ENCODE measurements around the gene RCC1.
"Not testable (repeated sequence)": the region's sequence is repeated elsewhere in the genome, so short reads cannot be mapped to it uniquely, and the experiment has no call there.

Gene RCC1

DNA sequence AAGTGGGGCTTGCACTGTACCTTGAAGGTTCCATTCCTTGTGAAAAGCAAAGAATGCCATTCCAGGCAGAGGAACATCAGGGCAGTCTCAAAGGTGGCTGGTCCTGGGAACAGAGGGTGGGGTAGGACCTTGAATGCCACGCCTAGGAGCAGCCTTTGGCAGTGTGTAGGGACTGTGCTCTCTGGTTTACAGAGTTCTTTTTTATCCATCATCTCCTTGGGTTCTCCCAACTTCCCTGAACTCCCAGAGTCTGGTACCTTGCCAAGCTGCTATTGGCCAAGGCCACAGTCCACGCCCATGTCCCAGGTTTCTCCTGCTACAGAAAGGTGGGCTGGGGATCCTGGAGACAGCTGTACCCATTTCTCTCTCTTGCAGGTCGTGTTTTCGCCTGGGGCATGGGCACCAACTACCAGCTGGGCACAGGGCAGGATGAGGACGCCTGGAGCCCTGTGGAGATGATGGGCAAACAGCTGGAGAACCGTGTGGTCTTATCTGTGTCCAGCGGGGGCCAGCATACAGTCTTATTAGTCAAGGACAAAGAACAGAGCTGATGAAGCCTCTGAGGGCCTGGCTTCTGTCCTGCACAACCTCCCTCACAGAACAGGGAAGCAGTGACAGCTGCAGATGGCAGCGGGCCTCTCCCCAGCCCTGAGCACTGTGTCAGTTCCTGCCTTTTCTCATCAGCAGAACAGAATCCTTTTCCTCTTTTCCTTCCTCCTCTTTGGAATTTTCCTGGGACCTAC is 31.8 kb downstream of the RCC1 start:
- H3K27me3 ChIP-seq (ENCODE audit: control insufficient read depth, insufficient read depth, low read length) = no peaks in the 10 kb centered on the region
- no peak overlapping the region for H3K4me3 ChIP-seq (ENCODE audit: low read length)
- H3K9ac ChIP-seq (ENCODE audit: low read length) = no peak overlapping the region
- no peaks in the 10 kb centered on the region for H3K4me1 ChIP-seq (ENCODE audit: control insufficient read depth, insufficient read depth, low read length)
- no peak overlapping the region for H3K27ac ChIP-seq (ENCODE audit: low read depth, low read length)
- H3K36me3 ChIP-seq (ENCODE audit: control insufficient read depth, insufficient read depth, low read length) = no peaks in the 10 kb centered on the region

- H3K27ac ChIP-seq (ENCODE audit: low read depth, low read length) = no peak overlapping the region
- no peaks in the 10 kb centered on the region for H3K36me3 ChIP-seq (ENCODE audit: control insufficient read depth, insufficient read depth, low read length)
- H3K9ac ChIP-seq (ENCODE audit: low read length) = no peak overlapping the region
- H3K27me3 ChIP-seq (ENCODE audit: control insufficient read depth, insufficient read depth, low read length) = no peaks in the 10 kb centered on the region
- H3K4me3 ChIP-seq (ENCODE audit: low read length) = no peak overlapping the region
- no peaks in the 10 kb centered on the region for H3K4me1 ChIP-seq (ENCODE audit: control insufficient read depth, insufficient read depth, low read length)
These were observed 32.4 kb downstream of the RCC1 start for GRCh38 chr1:28538286-28538685.

DNA sequence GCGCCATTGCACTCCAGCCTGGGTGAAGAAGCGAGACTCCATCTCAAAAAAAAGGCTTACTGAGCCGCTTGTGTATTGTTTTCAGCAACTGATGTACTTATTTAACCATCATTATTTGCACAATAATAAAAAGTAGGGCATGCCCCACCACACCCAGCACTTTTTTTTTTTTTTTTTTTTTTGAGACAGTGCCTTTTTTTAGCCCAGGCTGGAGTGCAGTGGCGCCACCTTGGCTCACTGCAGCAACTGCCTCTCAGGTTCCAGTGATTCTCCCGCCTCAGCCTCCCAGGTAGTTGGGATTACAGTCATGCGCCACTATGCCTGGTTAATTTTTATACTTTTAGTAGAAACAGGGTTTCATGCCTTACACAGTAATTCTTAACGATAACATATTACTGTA is 34.8 kb downstream of the RCC1 start:
- Histone ChIP-seq H3K36me3 (ENCODE audit: control insufficient read depth, insufficient read depth, low read length) (no peaks in the 10 kb centered on the region), H3K4me1 (ENCODE audit: control insufficient read depth, insufficient read depth, low read length) (no peaks in the 10 kb centered on the region), H3K9ac (ENCODE audit: low read length) (no peak overlapping the region), H3K27ac (ENCODE audit: low read depth, low read length) (no peak overlapping the region), H3K4me3 (ENCODE audit: low read length) (no peak overlapping the region), H3K27me3 (ENCODE audit: control insufficient read depth, insufficient read depth, low read length) (no peaks in the 10 kb centered on the region)

- H3K27ac ChIP-seq (ENCODE audit: low read depth, low read length); H3K27me3 ChIP-seq (ENCODE audit: control insufficient read depth, insufficient read depth, low read length); H3K4me1 ChIP-seq (ENCODE audit: control insufficient read depth, insufficient read depth, low read length); H3K36me3 ChIP-seq (ENCODE audit: control insufficient read depth, insufficient read depth, low read length); H3K9ac ChIP-seq (ENCODE audit: low read length); H3K4me3 ChIP-seq (ENCODE audit: low read length): not testable (repeated sequence)
These were observed 35.7 kb downstream of the RCC1 start for GRCh38 chr1:28541414-28542015.

- H3K9ac ChIP-seq (ENCODE audit: low read length) = no peak overlapping the region
- no peaks in the 10 kb centered on the region for H3K36me3 ChIP-seq (ENCODE audit: control insufficient read depth, insufficient read depth, low read length)
- H3K27me3 ChIP-seq (ENCODE audit: control insufficient read depth, insufficient read depth, low read length) = no peaks in the 10 kb centered on the region
- no peak overlapping the region for H3K4me3 ChIP-seq (ENCODE audit: low read length)
- no peaks in the 10 kb centered on the region for H3K4me1 ChIP-seq (ENCODE audit: control insufficient read depth, insufficient read depth, low read length)
- no peak overlapping the region for H3K27ac ChIP-seq (ENCODE audit: low read depth, low read length)
These were observed 39.4 kb downstream of the RCC1 start for GRCh38 chr1:28545246-28545628.

GRCh38 chr1:28548318-28548717 is 42.5 kb downstream of the RCC1 start:
- Histone ChIP-seq H3K9ac (ENCODE audit: low read length) (no peak overlapping the region), H3K36me3 (ENCODE audit: control insufficient read depth, insufficient read depth, low read length) (no peaks in the 10 kb centered on the region), H3K4me3 (ENCODE audit: low read length) (no peak overlapping the region), H3K27ac (ENCODE audit: low read depth, low read length) (no peak overlapping the region), H3K27me3 (ENCODE audit: control insufficient read depth, insufficient read depth, low read length) (no peaks in the 10 kb centered on the region), H3K4me1 (ENCODE audit: control insufficient read depth, insufficient read depth, low read length) (no peaks in the 10 kb centered on the region)

GRCh38 chr1:28551381-28551780 is 45.5 kb downstream of the RCC1 start:
- no peak overlapping the region for H3K4me3 ChIP-seq (ENCODE audit: low read length)
- no peaks in the 10 kb centered on the region for H3K4me1 ChIP-seq (ENCODE audit: control insufficient read depth, insufficient read depth, low read length)
- no peak overlapping the region for H3K27ac ChIP-seq (ENCODE audit: low read depth, low read length)

GRCh38 chr1:28552758-28553663 is 47.2 kb downstream of the RCC1 start, which contains the start of gene TRNAU1AP:
TRNAU1AP (plus strand) TSS chr1:28553085; CDS start chr1:28553111, 26 bp downstream.
- Histone ChIP-seq H3K4me1 (ENCODE audit: control insufficient read depth, insufficient read depth, low read length) (no peaks in the 10 kb centered on the region), H3K9ac (ENCODE audit: low read length) (peak within 1 kb of the TSS; percentile 63), H3K4me3 (ENCODE audit: low read length) (peak within 1 kb of the TSS; percentile 94), H3K36me3 (ENCODE audit: control insufficient read depth, insufficient read depth, low read length) (no peaks in the 10 kb centered on the region), H3K27me3 (ENCODE audit: control insufficient read depth, insufficient read depth, low read length) (no peaks in the 10 kb centered on the region), H3K27ac (ENCODE audit: low read depth, low read length) (peak within 1 kb of the TSS; percentile 84)

More at GRCh38 chr1:28551381-28551780, 45.5 kb downstream of the RCC1 start:
- H3K9ac ChIP-seq (ENCODE audit: low read length) = no peak overlapping the region
- no peaks in the 10 kb centered on the region for H3K27me3 ChIP-seq (ENCODE audit: control insufficient read depth, insufficient read depth, low read length)
- no peaks in the 10 kb centered on the region for H3K36me3 ChIP-seq (ENCODE audit: control insufficient read depth, insufficient read depth, low read length)

- no peak overlapping the region for H3K9ac ChIP-seq (ENCODE audit: low read length)
- H3K4me3 ChIP-seq (ENCODE audit: low read length) = no peak overlapping the region
- no peaks in the 10 kb centered on the region for H3K27me3 ChIP-seq (ENCODE audit: control insufficient read depth, insufficient read depth, low read length)
- no peak overlapping the region for H3K27ac ChIP-seq (ENCODE audit: low read depth, low read length)
- H3K4me1 ChIP-seq (ENCODE audit: control insufficient read depth, insufficient read depth, low read length) = no peaks in the 10 kb centered on the region
- peaks cover 19% of the 10 kb centered on the region for H3K36me3 ChIP-seq (ENCODE audit: control insufficient read depth, insufficient read depth, low read length)
These were observed 55.0 kb downstream of the RCC1 start for GRCh38 chr1:28560886-28561285.

GRCh38 chr1:28564310-28564709 is 58.5 kb downstream of the RCC1 start:
- Histone ChIP-seq H3K9ac (ENCODE audit: low read length) (no peak overlapping the region), H3K36me3 (ENCODE audit: control insufficient read depth, insufficient read depth, low read length) (peaks cover 23% of the 10 kb centered on the region), H3K4me1 (ENCODE audit: control insufficient read depth, insufficient read depth, low read length) (no peaks in the 10 kb centered on the region)

GRCh38 chr1:28565040-28565439 is 59.2 kb downstream of the RCC1 start:
- Histone ChIP-seq H3K4me1 (ENCODE audit: control insufficient read depth, insufficient read depth, low read length) (no peaks in the 10 kb centered on the region), H3K27ac (ENCODE audit: low read depth, low read length) (no peak overlapping the region), H3K4me3 (ENCODE audit: low read length) (no peak overlapping the region), H3K36me3 (ENCODE audit: control insufficient read depth, insufficient read depth, low read length) (peaks cover 24% of the 10 kb centered on the region), H3K9ac (ENCODE audit: low read length) (no peak overlapping the region), H3K27me3 (ENCODE audit: control insufficient read depth, insufficient read depth, low read length) (no peaks in the 10 kb centered on the region)

More at GRCh38 chr1:28564310-28564709, 58.5 kb downstream of the RCC1 start:
- H3K4me3 ChIP-seq (ENCODE audit: low read length) = no peak overlapping the region
- H3K27ac ChIP-seq (ENCODE audit: low read depth, low read length) = no peak overlapping the region
- no peaks in the 10 kb centered on the region for H3K27me3 ChIP-seq (ENCODE audit: control insufficient read depth, insufficient read depth, low read length)

DNA sequence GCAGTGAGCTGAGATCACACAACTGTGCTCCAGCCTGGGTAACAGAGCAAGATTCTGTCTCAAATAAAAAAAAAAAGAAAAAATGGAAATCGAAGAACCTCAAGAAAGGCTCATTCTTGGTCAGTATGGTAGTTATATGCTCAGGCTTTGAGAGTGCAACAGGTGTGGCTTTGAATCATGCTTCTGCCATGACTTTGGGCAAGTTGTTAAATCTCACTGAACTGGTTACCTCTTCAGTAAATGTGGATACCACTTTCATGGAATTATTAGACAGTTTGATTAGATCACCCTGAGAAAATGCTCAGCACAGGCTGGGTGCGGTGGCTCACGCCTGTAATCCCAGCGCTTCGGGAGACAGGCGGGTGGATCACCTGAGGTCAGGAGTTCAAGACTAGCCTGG is 59.9 kb downstream of the RCC1 start:
- Histone ChIP-seq H3K36me3 (ENCODE audit: control insufficient read depth, insufficient read depth, low read length) (peaks cover 24% of the 10 kb centered on the region), H3K4me3 (ENCODE audit: low read length) (no peak overlapping the region), H3K9ac (ENCODE audit: low read length) (no peak overlapping the region), H3K27ac (ENCODE audit: low read depth, low read length) (no peak overlapping the region), H3K27me3 (ENCODE audit: control insufficient read depth, insufficient read depth, low read length) (no peaks in the 10 kb centered on the region), H3K4me1 (ENCODE audit: control insufficient read depth, insufficient read depth, low read length) (no peaks in the 10 kb centered on the region)
